HG03378 (cell line): ENCODE results near the gene PRRG1.
"Not testable (repeated sequence)": the region's sequence is repeated elsewhere in the genome, so short reads cannot be mapped to it uniquely, and the experiment has no call there.

Experiments
- ATAC-seq: cut with Tn5 transposase; IDR thresholded peaks from one replicate; pipeline ENCODE4 v1.9.1; 2021; ENCODE audit warnings: mild to moderate bottlenecking, moderate library complexity; ENCODE audit not compliant: unreplicated experiment

Gene PRRG1

GRCh38 chrX:37349221-37350033 lies at the start of gene PRRG1:
Gene PRRG1, plus strand, starts transcription at chrX:37349364. Its CDS starts 56,886 bp downstream, at chrX:37406250.
- ATAC-seq: no peak

GRCh38 chrX:37302569-37302968 lies 46.6 kb upstream of the PRRG1 start:
- ATAC-seq: no peak

GRCh38 chrX:37305238-37305637 lies 43.9 kb upstream of the PRRG1 start:
- ATAC-seq: not testable (repeated sequence)

- ATAC-seq: no peak
Observed at GRCh38 chrX:37314531-37314930, 34.6 kb upstream of the PRRG1 start.

- ATAC-seq: no peak
Observed at GRCh38 chrX:37315511-37316248, 33.5 kb upstream of the PRRG1 start.

GRCh38 chrX:37320541-37321203 lies 28.5 kb upstream of the PRRG1 start:
- ATAC-seq: no peak

- no peak for ATAC-seq
Observed at GRCh38 chrX:37330642-37331041, 18.5 kb upstream of the PRRG1 start.

GRCh38 chrX:37331546-37331945 lies 17.6 kb upstream of the PRRG1 start:
- no peak for ATAC-seq

- ATAC-seq: no peak
Observed at GRCh38 chrX:37332055-37332454, 17.1 kb upstream of the PRRG1 start.

- no peak for ATAC-seq
Observed at GRCh38 chrX:37332987-37333658, 16.0 kb upstream of the PRRG1 start.

GRCh38 chrX:37347420-37347819 lies 1.7 kb upstream of the PRRG1 start:
- no peak for ATAC-seq

GRCh38 chrX:37348231-37348970 lies 763 bp upstream of the PRRG1 start:
- no peak for ATAC-seq

GRCh38 chrX:37348971-37349220 lies 268 bp upstream of the PRRG1 start:
- ATAC-seq: no peak

GRCh38 chrX:37350034-37350365 lies 836 bp downstream of the PRRG1 start:
- ATAC-seq: no peak

- ATAC-seq: no peak
Observed at GRCh38 chrX:37353646-37354045, 4.5 kb downstream of the PRRG1 start.

- no peak for ATAC-seq
Observed at GRCh38 chrX:37357436-37357835, 8.3 kb downstream of the PRRG1 start.

- no peak for ATAC-seq
Observed at GRCh38 chrX:37361596-37361995, 12.4 kb downstream of the PRRG1 start.

GRCh38 chrX:37364666-37365065 lies 15.5 kb downstream of the PRRG1 start:
- no peak for ATAC-seq

- ATAC-seq: no peak
Observed at GRCh38 chrX:37367946-37368345, 18.8 kb downstream of the PRRG1 start.

- ATAC-seq: no peak
Observed at GRCh38 chrX:37370499-37371141, 21.5 kb downstream of the PRRG1 start.
